Astrocyte of the hippocampus (primary cell): Measurements from ENCODE around the gene CABLES1.
"Not testable (repeated sequence)": the region's sequence is repeated elsewhere in the genome, so short reads cannot be mapped to it uniquely, and the experiment has no call there.

Source experiments
- DNase-seq: peaks from one replicate; pipeline ENCODE4 v3.0.0; 2011; ENCODE audit warnings: low read depth, low spot score

CABLES1 gene

DNA sequence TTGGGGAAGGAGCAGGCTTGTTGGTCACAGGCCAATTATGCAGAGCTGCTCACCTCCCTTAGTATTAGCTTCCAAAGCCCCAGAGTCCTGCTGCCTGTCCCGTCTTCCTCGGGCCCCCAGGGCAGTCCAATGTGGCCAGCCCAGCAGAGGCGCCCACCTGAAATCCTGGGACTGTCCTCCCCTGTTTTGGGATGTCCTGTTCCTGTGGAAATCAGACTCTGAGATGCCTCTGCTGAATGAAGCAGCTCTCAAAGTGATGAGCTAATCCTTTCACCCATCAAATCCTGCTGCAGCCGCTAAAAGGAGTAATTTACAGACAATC lies 105.3 kb downstream of the CABLES1 start:
- DNase-seq, result no peak

DNA sequence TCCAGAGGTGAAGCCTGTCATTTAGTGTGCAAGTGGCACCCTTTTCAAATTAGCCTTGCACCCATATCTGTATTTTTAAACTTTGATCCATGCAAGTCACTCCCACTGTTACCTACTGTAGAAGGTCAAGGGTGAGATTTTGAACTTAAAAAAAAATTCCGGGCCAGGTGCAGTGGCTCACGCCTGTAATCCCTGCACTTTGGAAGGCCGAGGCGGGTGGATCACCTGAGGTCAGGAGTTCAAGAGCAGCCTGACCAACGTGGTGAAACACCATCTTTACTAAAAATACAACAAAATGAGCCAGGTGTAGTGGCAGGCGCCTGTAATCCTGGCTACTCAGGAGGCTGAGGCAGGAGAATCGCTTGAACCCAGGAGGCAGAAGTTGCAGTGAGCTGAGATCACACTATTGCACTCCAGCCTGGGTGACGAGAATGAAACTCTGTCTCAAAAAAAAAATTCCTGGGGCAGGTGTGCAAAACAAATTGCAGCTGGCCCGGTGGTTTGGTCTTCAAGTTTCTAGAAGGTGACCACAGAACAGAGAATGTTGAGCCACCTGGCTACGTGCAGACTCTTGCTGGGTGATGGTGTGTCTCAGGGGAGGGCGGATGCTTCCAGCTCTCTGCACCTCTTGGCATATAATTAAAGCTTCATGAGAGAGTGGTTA lies 106.7 kb downstream of the CABLES1 start:
- DNase-seq, result not testable (repeated sequence)

DNA sequence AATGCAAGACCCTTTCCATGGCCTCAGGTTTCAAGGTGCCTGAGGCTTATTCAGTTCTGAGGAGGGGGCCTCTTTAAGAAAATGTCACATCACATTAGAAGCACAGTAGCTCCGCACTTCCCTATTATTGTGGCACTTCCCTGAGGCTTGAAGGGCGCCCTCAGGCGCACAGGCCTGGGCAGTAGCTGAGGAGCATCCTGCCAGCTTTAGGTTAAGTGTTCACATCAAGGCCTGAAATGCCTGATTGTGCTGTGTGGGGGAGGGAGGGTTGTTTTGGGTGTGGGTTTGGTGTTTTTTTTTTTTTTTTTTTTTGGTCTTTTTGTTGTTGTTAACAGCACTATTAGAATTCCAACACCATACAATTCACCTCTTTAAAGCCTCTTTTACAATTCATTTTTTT lies 107.9 kb downstream of the CABLES1 start:
- no peak for DNase-seq

DNA sequence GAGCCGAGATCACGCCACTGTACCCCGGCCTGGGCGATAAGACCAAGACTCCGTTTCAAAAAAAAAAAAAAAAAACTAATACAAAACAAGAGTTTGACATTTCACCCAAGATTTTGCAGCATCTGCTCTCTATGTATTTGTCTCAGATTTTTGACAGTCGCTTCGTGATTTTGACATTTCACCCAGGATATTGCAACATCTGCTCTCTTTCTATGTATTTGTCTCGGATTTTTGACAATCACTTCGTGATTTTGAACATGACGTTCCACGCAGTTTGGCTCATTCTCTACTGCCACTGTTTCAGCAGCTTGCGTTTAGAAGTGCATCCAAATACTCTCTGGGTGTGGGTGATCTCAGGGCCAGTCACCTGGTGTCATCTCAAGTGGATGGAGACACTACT lies 108.5 kb downstream of the CABLES1 start:
- no peak for DNase-seq

GRCh38 chr18:23244401-23244800 lies 109.1 kb downstream of the CABLES1 start:
- DNase-seq, result no peak

GRCh38 chr18:23245461-23245860 lies 110.2 kb downstream of the CABLES1 start:
- DNase-seq, result no peak

DNA sequence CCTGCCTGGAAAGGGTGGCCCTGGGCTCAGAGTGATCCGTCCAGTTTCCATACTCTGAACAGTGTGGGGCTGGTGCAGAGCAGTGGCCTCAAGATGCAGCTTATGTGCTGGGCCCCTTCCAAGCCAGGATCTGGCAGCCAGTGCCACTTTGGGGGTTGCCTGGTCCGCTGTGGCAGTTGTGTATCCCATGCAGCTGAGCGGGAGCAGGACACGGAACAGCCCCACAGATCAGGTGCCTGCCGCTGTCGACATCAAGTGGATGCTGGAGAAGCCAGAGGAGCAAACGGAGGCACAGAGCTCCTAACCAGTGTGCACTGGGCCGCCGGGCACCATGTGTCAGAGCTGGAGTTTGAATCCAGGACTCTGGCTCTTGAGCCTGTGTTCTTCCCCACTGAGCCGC lies 112.0 kb downstream of the CABLES1 start:
- DNase-seq, result no peak

DNA sequence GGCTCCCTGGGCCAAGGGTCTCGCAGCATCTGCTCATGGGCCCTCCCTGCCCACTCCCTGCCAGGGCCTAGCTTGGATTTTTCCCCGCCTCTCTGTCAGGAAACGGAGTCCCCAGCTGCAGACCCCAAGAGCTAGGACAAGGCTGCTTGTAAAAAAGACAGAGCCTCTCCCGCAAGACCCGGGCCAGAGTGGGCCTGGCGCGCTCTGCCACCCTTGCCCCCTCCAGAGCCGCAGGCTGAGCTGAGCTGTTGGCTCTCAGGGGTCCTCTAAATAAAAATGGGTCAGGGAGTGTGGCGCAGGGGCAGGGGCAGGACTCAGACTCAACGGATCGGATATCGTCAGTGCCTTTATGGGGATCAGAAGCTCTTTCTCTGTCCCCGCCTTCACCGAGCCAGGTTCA lies 112.6 kb downstream of the CABLES1 start:
- no peak for DNase-seq

- no peak for DNase-seq
Measured at GRCh38 chr18:23248826-23249225, 113.5 kb downstream of the CABLES1 start.

- no peak for DNase-seq
Measured at GRCh38 chr18:23249348-23249747, 114.1 kb downstream of the CABLES1 start.

DNA sequence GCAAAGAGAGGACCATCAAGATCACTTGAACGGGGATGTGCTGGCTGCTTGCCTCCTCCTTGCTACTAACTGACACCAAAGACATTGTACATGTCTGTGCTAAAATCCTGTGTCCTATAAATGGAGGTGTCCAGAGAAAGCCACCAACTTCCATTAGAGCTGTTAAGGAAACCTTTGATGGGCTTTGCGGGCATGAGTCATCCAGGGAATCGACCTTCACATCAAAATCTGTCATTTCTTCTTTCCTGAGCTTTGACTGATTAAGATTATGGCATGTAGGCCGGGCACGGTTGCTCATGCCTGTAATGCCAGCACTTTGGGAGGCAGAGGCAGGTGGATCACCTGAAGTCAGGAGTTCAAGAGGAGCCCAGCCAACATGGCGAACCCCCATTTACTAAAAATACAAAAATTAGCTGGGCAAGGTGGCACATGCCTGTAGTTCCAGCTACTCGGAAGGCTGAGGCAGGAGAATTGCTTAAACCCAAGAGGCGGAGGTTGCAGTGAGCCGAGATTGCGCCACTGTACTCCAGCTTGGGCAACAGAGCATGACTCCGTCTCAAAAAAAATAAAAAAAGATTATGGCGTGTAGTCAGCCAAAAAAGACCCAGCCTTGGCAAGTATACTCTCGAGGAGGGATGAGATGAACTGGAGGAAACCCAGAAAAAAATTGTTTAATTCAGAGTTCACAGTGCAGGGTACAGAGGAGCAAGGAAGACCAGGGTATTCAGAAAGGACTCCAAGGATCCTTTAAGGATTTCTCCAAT lies 115.8 kb downstream of the CABLES1 start:
- DNase-seq, result no peak

DNA sequence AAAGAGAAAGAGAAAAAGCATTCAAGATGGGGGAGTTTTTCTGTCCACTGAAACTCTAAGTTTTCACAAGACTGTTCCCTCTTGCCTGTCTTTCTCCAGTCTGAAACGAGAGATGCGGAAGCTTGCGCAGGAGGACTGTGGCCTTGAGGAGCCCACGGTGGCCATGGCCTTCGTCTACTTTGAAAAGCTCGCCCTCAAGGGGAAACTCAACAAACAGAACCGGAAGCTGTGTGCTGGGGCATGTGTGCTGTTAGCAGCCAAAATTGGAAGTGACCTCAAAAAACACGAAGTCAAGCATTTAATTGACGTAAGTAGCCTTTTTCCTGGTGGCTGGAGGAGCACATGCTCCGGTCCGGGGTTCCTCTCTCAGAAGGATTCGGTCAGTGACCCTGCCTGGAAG lies 118.3 kb downstream of the CABLES1 start:
- DNase-seq, result no peak

GRCh38 chr18:23257137-23257536 lies 121.9 kb downstream of the CABLES1 start:
- no peak for DNase-seq

DNA sequence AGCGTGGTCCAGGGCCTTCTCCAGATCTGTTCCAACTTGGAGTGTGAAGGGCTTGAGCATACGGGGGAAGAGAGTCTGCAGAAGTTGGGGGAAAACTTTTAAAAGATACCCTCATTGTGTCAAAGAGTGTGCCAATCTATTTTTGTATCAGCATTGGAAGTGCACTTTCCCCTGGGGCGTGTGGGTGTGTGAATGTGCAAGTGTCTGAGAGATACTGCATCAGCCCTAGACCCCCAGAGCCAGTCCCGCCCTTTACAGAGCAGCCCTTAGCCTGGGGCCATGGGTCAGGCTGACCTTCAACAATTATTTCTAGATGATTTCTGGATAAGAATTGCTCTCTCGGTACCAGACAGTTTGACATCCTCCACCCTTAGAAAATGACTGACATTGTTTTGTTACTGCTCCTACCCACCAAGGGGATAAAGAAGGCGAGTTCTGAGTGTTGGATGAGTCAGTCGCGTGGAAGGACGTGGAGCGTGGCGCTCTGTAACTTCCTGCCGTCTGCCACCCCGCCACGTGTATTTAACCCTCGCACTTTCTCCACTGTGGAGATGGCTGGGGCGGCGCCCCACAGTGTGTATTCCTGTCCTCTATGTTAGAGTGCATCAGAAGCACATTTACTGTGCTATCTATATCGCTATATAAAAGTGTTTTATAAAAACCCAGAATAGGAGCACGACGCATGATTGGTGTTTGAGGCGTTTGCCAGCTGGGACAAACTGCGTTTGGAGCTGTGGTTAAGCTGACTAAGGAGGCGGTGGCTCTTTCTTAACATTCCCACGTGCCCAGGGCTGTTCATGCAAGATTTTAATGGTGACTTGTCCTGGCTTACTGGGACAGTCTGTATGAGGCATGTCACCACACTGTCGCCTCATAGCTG lies 122.6 kb downstream of the CABLES1 start:
- DNase-seq, result peak; percentile 64

GRCh38 chr18:23258566-23259469 lies 123.5 kb downstream of the CABLES1 start:
- no peak for DNase-seq

DNA sequence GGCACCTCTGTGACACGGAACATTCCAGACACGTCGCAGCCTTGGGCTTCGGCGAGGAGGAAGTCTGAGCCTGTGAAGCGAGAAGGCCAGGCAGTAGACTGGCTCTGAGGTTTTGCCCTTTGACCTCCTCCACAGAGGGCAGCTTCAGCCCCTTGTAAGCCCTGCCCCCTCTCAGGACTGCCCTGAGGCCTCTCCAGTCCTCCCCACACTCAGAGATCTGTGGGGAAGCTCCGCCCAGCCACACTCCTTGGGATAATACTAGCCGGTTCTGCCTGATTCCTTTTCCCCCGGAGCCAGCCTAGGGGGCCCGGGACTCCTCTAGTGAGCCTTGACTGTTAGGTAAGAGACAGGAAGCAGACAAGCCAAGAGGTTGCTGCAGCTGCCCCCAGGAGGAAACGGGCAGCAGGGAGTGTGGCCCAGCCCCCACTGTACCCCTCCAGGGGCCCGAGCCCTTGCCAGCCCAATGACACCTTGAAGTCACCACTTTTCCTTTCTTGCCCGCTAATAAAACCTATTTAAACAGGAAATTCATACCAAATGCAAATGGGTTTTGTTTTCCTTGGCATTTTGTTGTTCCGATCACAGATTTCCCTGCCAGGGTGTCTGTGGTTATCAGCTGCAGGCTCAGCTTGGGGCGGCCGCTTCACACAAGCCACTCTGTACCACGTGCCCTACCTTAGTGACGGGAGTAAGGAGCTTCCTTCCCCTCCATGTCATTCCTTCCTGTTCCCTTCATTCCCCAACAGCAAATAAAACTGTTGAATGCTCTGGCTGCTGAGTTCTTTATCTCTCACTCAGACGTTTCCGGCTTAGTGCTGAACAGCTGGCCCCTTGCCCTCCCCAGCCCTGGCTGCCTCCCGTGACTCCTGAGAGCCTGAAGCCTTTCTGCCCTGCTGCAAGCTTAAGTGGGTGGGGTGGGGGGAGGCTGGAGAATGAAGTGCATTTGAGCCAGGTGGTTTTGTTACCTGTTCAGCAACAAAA lies 124.7 kb downstream of the CABLES1 start:
- peak; percentile 85 for DNase-seq

DNA sequence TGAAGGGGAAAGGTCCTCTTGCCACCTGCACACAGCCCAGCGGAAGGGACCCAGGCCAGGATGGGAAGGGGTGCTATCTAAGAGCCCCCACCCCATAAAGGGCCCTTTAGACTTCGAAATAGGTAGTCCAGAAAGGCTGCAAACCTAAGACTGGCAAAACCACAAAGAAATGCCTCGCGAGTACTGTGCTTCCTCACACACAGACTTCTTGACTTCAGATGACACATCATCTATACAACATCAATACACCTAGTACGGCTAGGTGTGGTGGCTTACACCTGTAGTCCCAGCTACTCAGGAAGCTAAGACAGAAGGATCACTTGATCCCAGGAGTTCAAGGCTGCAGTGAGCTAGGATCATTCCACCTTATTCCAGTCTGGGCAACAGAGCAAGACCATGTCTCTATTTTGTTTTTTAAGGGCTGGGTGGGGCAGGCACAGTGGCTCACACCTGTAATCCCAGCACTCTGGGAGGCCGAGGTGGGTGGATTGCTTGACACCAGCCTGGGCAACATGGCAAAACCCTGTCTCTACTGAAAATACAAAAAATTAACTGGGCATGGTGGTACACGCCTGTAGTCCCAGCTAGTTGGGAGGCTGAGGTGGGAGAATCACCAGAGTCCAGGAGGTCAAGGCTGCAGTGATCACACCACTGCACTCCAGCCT lies 125.8 kb downstream of the CABLES1 start:
- no peak for DNase-seq

DNA sequence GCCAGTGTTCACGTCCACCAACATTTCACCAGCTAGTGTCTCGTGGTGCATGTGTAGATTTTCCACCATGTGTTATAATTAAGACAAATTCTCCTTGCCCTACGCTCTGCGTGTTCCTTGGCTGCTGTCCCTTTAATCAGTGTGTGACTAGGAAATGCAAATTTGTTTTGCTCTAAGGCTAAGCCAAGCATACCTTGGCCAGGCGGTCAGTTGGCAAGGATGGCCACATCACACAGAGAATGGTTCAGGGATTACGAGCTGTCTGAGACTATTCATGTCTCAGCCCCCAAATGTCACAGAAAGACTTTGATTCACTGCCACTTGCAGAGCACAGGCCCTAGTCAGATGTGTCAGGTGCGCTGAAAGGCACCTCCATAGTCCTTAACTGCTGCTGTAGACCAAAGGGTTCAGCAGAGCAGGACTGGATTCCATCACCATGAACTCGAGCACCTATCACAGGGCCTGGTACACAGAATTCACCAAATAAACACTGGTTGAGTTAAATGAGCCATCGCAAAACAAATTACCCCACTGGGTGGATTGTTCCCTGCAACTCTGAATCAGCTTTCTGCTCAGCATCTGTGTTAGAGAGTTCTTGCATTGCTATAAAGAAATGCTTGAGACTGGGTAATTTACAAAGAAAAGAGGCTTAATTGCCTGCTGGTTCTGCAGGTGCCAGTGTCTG lies 128.4 kb downstream of the CABLES1 start:
- DNase-seq, result peak; percentile 72
